Tibial nerve (tissue), 4 donors: ENCODE results near the gene MPPE1. TPM values are rescaled to one million over a fixed set of nuclear protein-coding genes. Genes with fewer than 3 reads are reported as not detected.
"Not testable (repeated sequence)": the region's sequence is repeated elsewhere in the genome, so short reads cannot be mapped to it uniquely, and the experiment has no call there.

ENCODE experiments used
- DNase-seq, 2 donors: peaks; one replicate each; pipeline ENCODE4 v3.0.0-alpha.2; 2019; ENCODE audit warnings: low spot score in 2 of 2
- H3K27ac ChIP-seq, 4 donors: fragments of 200-600 bp; sonication (generic) in 3 of 4; one replicate each; pipeline ENCODE4 v1.5.1; 2017 to 2019; ENCODE audit warnings: mild to moderate bottlenecking in 1 of 4
- H3K27me3 ChIP-seq, 2 donors: fragments of 200-600 bp; sonication (generic) in 1 of 2; one replicate each; pipeline versions ENCODE4 v1.5.1 to v1.6.0; 2017 to 2019
- H3K36me3 ChIP-seq, 3 donors: fragments of 200-600 bp; sonication (generic); one replicate each; pipeline ENCODE4 v1.5.1; 2018 to 2019
- H3K4me1 ChIP-seq, 4 donors: fragments of 200-600 bp; sonication (generic) in 3 of 4; one replicate each; pipeline ENCODE4 v1.5.1; 2017 to 2019
- H3K4me3 ChIP-seq, 4 donors: fragments of 200-600 bp; sonication (generic) in 3 of 4; one replicate each; pipeline ENCODE4 v1.5.1; 2017 to 2019; ENCODE audit warnings: mild to moderate bottlenecking in 1 of 4, moderate library complexity in 1 of 4
- H3K9me3 ChIP-seq, 4 donors: fragments of 200-600 bp; sonication (generic) in 3 of 4; one replicate each; pipeline ENCODE4 v1.5.1; 2017 to 2019
- EP300 ChIP-seq, 2 donors: sonication (generic); formaldehyde crosslinking; IDR thresholded peaks; one replicate each; pipeline ENCODE4 v1.6.1; 2017; ENCODE audit warnings: antibody characterized with exemption in 2 of 2, mild to moderate bottlenecking in 1 of 2
- POLR2A ChIP-seq, 2 donors: fragments of 450-650 bp; IDR thresholded peaks; one replicate each; pipeline ENCODE4 v1.6.1; 2017; ENCODE audit warnings: antibody characterized with exemption in 2 of 2, mild to moderate bottlenecking in 2 of 2, moderate library complexity in 2 of 2
- WGBS, 2 donors: methylation state at CpG; one replicate each; pipeline ENCODE4 v1.1.5; 2018; 5-methylcytosine and 5-hydroxymethylcytosine counted together
- total RNA-seq, 4 donors: library from RNA; depleted of rRNA; stranded (reverse); fragments of >200 nt; gene quantifications; one replicate each; pipeline ENCODE4 v1.1.0, GENCODE V29; 2016
- TF ChIP-seq, protein P1 (sequence below), 5 experiments: fragments of 200-600 bp in 3 of 5; fragments of 450-650 bp in 2 of 5; sonication (generic) in 3 of 5; IDR thresholded peaks; one replicate each; pipeline ENCODE4 v1.5.1; 2016 to 2019; ENCODE audit warnings: antibody characterized with exemption in 5 of 5, mild to moderate bottlenecking in 3 of 5, moderate library complexity in 2 of 5

The MPPE1 gene
- total RNA-seq, 4 donors from 2014 or later: 13.3 to 33.2 (median 27.7) TPM

DNA sequence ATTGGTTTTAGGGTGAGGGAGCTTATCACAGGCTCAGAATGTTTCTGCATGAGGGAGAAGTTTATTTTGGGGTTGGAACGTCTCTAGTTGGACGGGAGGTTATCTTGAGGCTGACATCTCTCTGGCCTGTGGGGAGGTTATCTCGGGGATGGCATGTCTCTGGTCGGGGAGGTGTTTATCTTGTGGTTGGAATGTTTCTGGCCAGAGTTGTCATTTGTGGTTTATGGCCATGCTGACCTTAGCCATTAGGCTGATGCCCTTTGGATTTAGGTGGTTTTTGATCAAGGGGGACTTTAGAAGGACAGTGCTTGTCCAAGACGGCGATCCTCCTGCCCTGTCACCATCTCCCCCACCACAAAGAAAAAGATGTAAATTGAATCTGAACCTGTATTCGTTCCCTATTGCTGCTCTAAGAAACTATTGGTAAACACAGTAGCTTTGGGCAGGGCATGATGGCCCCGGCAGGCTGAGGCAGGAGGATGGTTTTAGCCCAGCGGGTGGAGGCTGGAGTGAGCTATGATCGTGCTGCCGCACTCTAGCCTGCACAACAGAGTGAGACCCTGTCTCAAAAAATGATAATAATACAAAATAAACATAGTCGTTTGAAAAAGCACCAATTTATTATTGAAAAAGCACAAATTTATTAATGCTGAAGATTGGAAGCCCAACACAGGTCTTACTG is 17.8 kb upstream of the MPPE1 start:
- no peak overlapping the region for H3K4me3 ChIP-seq
- 65 to 71% methylated on average over 12 of the region's 12 CpGs for WGBS, 2 donors
- no peaks in the 10 kb centered on the region for H3K4me1 ChIP-seq
- no peaks in the 10 kb centered on the region for H3K9me3 ChIP-seq
- DNase-seq: no peak
- no peaks in the 10 kb centered on the region for H3K36me3 ChIP-seq
- no peak overlapping the region for H3K27ac ChIP-seq
- TF ChIP-seq, protein P1, sequence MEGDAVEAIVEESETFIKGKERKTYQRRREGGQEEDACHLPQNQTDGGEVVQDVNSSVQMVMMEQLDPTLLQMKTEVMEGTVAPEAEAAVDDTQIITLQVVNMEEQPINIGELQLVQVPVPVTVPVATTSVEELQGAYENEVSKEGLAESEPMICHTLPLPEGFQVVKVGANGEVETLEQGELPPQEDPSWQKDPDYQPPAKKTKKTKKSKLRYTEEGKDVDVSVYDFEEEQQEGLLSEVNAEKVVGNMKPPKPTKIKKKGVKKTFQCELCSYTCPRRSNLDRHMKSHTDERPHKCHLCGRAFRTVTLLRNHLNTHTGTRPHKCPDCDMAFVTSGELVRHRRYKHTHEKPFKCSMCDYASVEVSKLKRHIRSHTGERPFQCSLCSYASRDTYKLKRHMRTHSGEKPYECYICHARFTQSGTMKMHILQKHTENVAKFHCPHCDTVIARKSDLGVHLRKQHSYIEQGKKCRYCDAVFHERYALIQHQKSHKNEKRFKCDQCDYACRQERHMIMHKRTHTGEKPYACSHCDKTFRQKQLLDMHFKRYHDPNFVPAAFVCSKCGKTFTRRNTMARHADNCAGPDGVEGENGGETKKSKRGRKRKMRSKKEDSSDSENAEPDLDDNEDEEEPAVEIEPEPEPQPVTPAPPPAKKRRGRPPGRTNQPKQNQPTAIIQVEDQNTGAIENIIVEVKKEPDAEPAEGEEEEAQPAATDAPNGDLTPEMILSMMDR (IDR thresholded peaks at IDR 0.05): no peak
- TF ChIP-seq POLR2A (IDR thresholded peaks at IDR 0.05): no peak
- no peak for TF ChIP-seq EP300 (IDR thresholded peaks at IDR 0.05)
- no peaks in the 10 kb centered on the region for H3K27me3 ChIP-seq

DNA sequence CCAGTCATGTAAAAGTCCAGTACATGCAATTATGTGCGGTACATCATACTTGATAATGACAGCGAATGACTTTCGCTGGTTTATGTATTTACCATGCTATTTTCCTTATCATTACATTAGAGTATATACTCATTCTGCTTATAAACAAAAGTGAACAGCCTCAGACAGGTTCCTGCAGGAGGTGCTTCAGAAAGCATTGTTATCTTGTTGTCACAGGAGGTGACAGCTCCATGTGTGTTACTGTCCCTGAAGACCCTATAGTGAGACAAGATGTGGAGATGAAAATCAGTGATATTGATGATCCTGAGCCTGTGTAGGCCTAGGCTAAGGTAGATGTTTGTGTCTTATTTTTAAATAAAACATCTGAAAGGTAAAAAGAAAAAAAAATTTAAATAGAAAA is 15.3 kb upstream of the MPPE1 start:
- H3K4me3 ChIP-seq: no peak overlapping the region
- H3K27me3 ChIP-seq: no peaks in the 10 kb centered on the region
- no peaks in the 10 kb centered on the region for H3K36me3 ChIP-seq
- no peak overlapping the region for H3K27ac ChIP-seq
- H3K9me3 ChIP-seq: no peaks in the 10 kb centered on the region
- WGBS, 2 donors: 98% methylated on average over 3 of the region's 3 CpGs
- TF ChIP-seq, protein P1 (IDR thresholded peaks at IDR 0.05): no peak
- TF ChIP-seq POLR2A (IDR thresholded peaks at IDR 0.05) (no peak), EP300 (IDR thresholded peaks at IDR 0.05) (no peak)
- H3K4me1 ChIP-seq: no peaks in the 10 kb centered on the region
- no peak for DNase-seq

DNA sequence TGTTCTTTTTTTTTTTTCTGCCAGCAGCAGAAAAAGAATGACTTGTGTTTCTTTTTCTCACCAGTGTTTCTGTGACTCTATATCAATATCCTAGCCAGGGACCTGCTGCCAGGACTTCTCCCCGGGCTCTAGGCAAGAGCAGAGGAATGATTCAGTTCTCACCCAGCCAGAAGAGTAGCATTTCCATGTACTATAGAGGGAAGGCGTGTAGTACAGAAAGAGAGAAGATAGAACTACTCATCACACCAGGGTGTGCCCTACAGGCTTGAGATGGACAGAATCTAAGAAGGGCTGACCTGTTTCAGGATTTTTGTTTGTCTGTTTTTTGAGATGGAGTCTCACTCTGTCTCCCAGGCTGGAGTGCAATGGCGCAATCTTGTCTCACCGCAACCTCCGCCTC is 11.4 kb upstream of the MPPE1 start:
- not testable (repeated sequence) for H3K27ac ChIP-seq, H3K9me3 ChIP-seq, H3K36me3 ChIP-seq, DNase-seq, H3K4me3 ChIP-seq, H3K27me3 ChIP-seq, H3K4me1 ChIP-seq
- WGBS, 2 donors: 80 to 84% methylated on average over 5 of the region's 5 CpGs

DNA sequence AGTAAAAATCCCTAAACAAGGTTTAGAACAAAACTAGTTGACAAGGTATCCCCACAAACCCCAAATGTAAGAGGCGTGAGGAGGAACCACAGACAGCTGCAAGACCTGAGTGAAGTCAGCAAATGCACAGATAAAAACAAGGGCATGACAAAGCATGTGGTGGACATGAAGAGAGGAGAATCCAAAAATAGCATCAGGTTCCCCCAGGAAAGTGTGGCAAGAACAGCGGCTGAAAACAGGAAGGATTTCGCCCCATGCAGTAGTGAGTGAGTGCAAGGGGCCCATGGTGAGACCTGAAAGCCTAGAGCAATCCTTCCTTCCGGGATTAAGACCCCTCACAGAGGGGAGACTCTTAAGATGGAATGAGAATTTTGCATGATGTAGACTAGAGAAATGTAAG is 8.8 kb upstream of the MPPE1 start:
- H3K4me1 ChIP-seq, H3K9me3 ChIP-seq, H3K27ac ChIP-seq, H3K36me3 ChIP-seq, DNase-seq, H3K27me3 ChIP-seq, H3K4me3 ChIP-seq: not testable (repeated sequence)
- TF ChIP-seq EP300 (IDR thresholded peaks at IDR 0.05): peak in 1 of 2 donors; percentile 15
- 44 to 53% methylated on average over 4 of the region's 4 CpGs for WGBS, 2 donors

DNA sequence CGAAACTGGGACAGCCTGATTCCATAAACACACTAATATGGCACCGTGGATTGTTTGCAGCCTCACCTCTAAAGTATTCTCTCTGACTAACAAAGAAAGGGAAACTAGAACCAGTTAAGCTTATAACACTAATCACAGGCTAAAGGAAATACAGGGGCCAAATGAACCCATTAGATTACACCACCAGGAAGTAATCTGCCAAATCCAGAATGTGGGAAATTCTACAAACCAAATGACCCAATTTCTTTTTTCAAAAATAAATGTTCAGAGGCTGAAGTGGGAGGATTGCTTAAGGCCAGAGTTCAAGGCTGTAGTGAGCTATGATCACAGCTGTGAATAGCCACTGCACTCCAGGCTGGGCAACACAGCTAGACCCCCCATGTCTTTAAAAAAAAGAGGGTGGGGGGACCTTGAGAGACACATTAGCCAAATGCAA is 1.5 kb upstream of the MPPE1 start:
- Histone ChIP-seq H3K36me3 (peaks cover 0 to 10% (median 0%) of the 10 kb centered on the region in 3 donors), H3K4me3 (peak overlapping the region in 3 of 4 donors; percentile 86 to 94 (median 94)), H3K4me1 (peaks cover 4 to 23% (median 13%) of the 10 kb centered on the region in 4 donors), H3K9me3 (no peaks in the 10 kb centered on the region), H3K27ac (peak overlapping the region; percentile 95 to 100 (median 98)), H3K27me3 (no peaks in the 10 kb centered on the region)
- no peak for TF ChIP-seq EP300 (IDR thresholded peaks at IDR 0.05)
- no peak for TF ChIP-seq POLR2A (IDR thresholded peaks at IDR 0.05)
- TF ChIP-seq, protein P1 (IDR thresholded peaks at IDR 0.05): no peak
- WGBS, 2 donors: 47 to 57% methylated on average over 2 of the region's 2 CpGs
- DNase-seq: peak in 1 of 2 donors; percentile 9

DNA sequence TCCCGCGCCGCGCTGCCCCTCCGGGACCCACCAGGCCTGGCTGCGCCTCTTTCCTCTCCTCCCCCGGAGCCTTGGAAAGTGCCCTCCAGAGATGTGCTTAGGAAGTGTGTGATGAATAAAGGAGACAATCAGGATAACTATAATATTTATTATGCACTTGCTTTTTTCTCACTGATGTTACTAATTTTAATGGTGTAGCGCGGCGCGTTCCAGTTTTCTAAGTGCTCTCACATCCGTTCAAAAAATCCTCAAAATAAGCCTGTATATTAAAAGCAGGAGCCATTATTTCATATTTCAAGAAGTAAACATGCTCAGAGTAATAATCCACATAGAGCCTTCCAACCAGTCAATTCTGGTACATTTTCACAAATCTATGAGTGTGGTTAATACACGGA is 941 bp upstream of the MPPE1 start:
- peak overlapping the region; percentile 86 to 94 (median 94) for H3K4me3 ChIP-seq
- 5 to 6% methylated on average over 13 of the region's 13 CpGs for WGBS, 2 donors
- peak in 1 of 2 donors; percentile 16 for DNase-seq

More for the DNA sequence above, 941 bp upstream of the MPPE1 start:
- H3K4me1 ChIP-seq: peaks cover 4 to 23% (median 13%) of the 10 kb centered on the region in 4 donors
- peak overlapping the region; percentile 95 to 100 (median 98) for H3K27ac ChIP-seq
- peaks cover 0 to 15% (median 0%) of the 10 kb centered on the region in 3 donors for H3K36me3 ChIP-seq
- H3K27me3 ChIP-seq: no peaks in the 10 kb centered on the region
- TF ChIP-seq POLR2A (IDR thresholded peaks at IDR 0.05) (no peak), EP300 (IDR thresholded peaks at IDR 0.05) (no peak)
- TF ChIP-seq, protein P1 (IDR thresholded peaks at IDR 0.05): no peak
- no peaks in the 10 kb centered on the region for H3K9me3 ChIP-seq
